DND-41 (cell line): ENCODE measurements around the gene LRPPRC.
"Not testable (repeated sequence)": the region's sequence is repeated elsewhere in the genome, so short reads cannot be mapped to it uniquely, and the experiment has no call there.

Source experiments
- ATAC-seq: fragments of 200-7000 bp; cut with Tn5 transposase; 3 replicates; pipeline ENCODE4 v1.9.1; 2021; ENCODE audit warnings: low read depth; ENCODE audit not compliant: insufficient read depth
- DNase-seq: peaks from one replicate; pipeline ENCODE4 v3.0.0-alpha.2; 2020
- H2AFZ ChIP-seq: 2 replicates; pipeline ENCODE4 v1.6.0; 2012; ENCODE audit warnings: low read depth, low read length
- H3K27ac ChIP-seq: 2 replicates; pipeline ENCODE4 v1.5.1; 2012; ENCODE audit warnings: low read length, inconsistent platforms
- H3K27me3 ChIP-seq: fragments of 200-600 bp; sonication (generic); 2 replicates; pipeline ENCODE4 v1.6.0; 2012; ENCODE audit warnings: low read length, mild to moderate bottlenecking, inconsistent platforms; ENCODE audit not compliant: insufficient read depth, poor library complexity
- H3K36me3 ChIP-seq: 2 replicates; pipeline ENCODE4 v1.5.1; 2012; ENCODE audit warnings: low read length, inconsistent platforms; ENCODE audit not compliant: insufficient read depth
- H3K4me1 ChIP-seq: 2 replicates; pipeline ENCODE4 v1.5.1; 2012; ENCODE audit warnings: mild to moderate bottlenecking, low read length; ENCODE audit not compliant: insufficient read depth
- H3K4me2 ChIP-seq: 2 replicates; pipeline ENCODE4 v1.6.0; 2012; ENCODE audit warnings: mild to moderate bottlenecking, moderate library complexity, low read length, inconsistent platforms; ENCODE audit not compliant: insufficient read depth
- H3K4me3 ChIP-seq, 2 experiments: fragments of 200-600 bp in 1 of 2; shearing (Covaris generic) in 1 of 2; 2 replicates each; pipeline ENCODE4 v1.5.1; 2012 to 2016; ENCODE audit warnings: inconsistent platforms in 2 of 2, low read length in 2 of 2, mild to moderate bottlenecking in 2 of 2, low read depth in 1 of 2, moderate library complexity in 1 of 2
- H3K79me2 ChIP-seq: 2 replicates; pipeline ENCODE4 v1.6.0; 2012; ENCODE audit warnings: low read length, inconsistent platforms; ENCODE audit not compliant: insufficient read depth
- H3K9ac ChIP-seq: 2 replicates; pipeline ENCODE4 v1.6.0; 2012; ENCODE audit warnings: low read depth, mild to moderate bottlenecking, inconsistent platforms, low read length, moderate library complexity
- H3K9me3 ChIP-seq: 2 replicates; pipeline ENCODE4 v1.5.1; 2012; ENCODE audit warnings: low read length, moderate library complexity, mild to moderate bottlenecking, inconsistent platforms; ENCODE audit not compliant: insufficient read depth, severe bottlenecking
- H4K20me1 ChIP-seq: 2 replicates; pipeline ENCODE4 v1.6.0; 2012; ENCODE audit warnings: low read length; ENCODE audit not compliant: insufficient read depth
- EZH2 ChIP-seq: IDR thresholded peaks from 3 replicates; pipeline ENCODE4 v1.6.1; 2012; ENCODE audit warnings: borderline replicate concordance, low read depth, mild to moderate bottlenecking, moderate library complexity, low read length, inconsistent platforms; ENCODE audit not compliant: severe bottlenecking
- TF ChIP-seq, protein P1 (sequence below): IDR thresholded peaks from 2 replicates; pipeline ENCODE4 v1.5.1; 2012; ENCODE audit warnings: borderline replicate concordance, low read length, moderate library complexity, mild to moderate bottlenecking; ENCODE audit not compliant: poor library complexity, severe bottlenecking; ENCODE audit errors: extremely low read depth

Gene LRPPRC

DNA sequence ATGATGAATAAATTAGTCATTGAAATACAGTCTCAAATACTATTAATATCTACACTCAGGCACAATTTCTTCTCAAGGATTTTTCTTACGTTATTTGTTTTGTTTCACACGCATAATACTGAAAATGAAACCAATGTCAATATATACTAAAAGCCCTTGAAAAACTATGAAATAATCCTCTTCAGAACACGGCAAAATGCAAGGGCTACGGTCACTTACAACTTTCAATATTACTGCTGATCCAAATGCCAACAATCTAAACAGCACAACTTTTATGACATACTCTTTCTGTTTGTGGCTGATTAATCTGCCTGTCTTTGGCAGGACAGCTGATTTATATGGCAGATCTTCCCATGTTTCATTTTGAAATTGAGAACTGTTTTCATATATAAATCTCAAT is 68.3 kb downstream of the LRPPRC start:
- DNase-seq (no peak), ATAC-seq (no peak)
- no peak overlapping the region for H3K9ac ChIP-seq
- H3K79me2 ChIP-seq: no peaks in the 10 kb centered on the region
- no peaks in the 10 kb centered on the region for H3K4me1 ChIP-seq
- H3K9me3 ChIP-seq: no peaks in the 10 kb centered on the region
- no peaks in the 10 kb centered on the region for H3K27me3 ChIP-seq
- no peak overlapping the region for H3K4me2 ChIP-seq
- H2AFZ ChIP-seq: no peak overlapping the region
- H3K4me3 ChIP-seq: no peak overlapping the region
- no peak overlapping the region for H3K27ac ChIP-seq
- no peaks in the 10 kb centered on the region for H4K20me1 ChIP-seq
- TF ChIP-seq, protein P1, sequence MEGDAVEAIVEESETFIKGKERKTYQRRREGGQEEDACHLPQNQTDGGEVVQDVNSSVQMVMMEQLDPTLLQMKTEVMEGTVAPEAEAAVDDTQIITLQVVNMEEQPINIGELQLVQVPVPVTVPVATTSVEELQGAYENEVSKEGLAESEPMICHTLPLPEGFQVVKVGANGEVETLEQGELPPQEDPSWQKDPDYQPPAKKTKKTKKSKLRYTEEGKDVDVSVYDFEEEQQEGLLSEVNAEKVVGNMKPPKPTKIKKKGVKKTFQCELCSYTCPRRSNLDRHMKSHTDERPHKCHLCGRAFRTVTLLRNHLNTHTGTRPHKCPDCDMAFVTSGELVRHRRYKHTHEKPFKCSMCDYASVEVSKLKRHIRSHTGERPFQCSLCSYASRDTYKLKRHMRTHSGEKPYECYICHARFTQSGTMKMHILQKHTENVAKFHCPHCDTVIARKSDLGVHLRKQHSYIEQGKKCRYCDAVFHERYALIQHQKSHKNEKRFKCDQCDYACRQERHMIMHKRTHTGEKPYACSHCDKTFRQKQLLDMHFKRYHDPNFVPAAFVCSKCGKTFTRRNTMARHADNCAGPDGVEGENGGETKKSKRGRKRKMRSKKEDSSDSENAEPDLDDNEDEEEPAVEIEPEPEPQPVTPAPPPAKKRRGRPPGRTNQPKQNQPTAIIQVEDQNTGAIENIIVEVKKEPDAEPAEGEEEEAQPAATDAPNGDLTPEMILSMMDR: no peak
- no peak for TF ChIP-seq EZH2
- peaks cover 88% of the 10 kb centered on the region for H3K36me3 ChIP-seq

DNA sequence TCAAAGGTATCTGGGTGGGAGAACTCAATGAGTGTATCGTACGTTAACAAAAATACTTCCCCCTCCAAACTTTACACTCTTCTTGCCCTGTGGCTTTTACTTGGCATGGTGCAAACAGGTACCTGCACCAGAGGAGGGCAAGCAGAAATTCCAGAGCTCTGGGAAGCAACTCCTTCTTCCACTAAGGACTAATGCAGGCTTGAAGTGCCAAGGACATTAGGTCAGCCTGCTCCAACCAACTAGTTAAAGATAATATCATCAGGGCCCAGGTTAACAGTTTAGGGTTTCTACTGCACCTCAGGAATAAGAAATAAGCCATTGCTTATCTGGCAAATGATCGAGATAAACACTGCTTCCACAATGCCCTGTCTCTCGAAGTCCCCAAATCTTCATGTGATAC is 70.4 kb downstream of the LRPPRC start:
- Histone ChIP-seq H3K27ac (no peak overlapping the region), H3K27me3 (no peaks in the 10 kb centered on the region), H3K4me3 (no peak overlapping the region), H2AFZ (no peak overlapping the region), H3K4me2 (no peak overlapping the region), H3K36me3 (peaks cover 91% of the 10 kb centered on the region), H3K4me1 (no peaks in the 10 kb centered on the region), H3K79me2 (no peaks in the 10 kb centered on the region), H4K20me1 (no peaks in the 10 kb centered on the region), H3K9ac (no peak overlapping the region), H3K9me3 (no peaks in the 10 kb centered on the region)
- DNase-seq (no peak), ATAC-seq (no peak)
- TF ChIP-seq, protein P1: no peak
- TF ChIP-seq EZH2: no peak

DNA sequence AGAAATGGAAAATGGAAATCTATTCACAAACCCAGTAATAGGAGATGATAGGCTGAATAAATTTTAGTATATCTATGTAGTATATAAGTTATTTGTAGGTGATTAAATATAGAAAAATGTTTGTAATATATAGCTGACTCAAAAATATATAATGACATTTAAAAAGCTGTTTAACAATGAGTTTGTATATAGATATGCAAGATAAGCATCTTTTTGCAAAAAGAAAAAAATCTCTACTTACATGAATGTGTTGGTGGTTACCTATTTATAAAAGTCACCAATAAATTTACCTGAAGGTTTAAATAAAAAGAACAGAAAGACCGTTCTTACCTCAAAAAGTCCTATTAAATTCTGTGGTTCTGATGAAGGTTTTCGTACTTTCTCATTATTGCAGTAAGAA is 71.3 kb downstream of the LRPPRC start:
- Histone ChIP-seq H3K27me3 (no peaks in the 10 kb centered on the region), H3K4me1 (no peaks in the 10 kb centered on the region), H3K79me2 (no peaks in the 10 kb centered on the region), H3K27ac (no peak overlapping the region), H2AFZ (no peak overlapping the region), H3K36me3 (peaks cover 89% of the 10 kb centered on the region), H3K9ac (no peak overlapping the region), H4K20me1 (no peaks in the 10 kb centered on the region), H3K4me3 (no peak overlapping the region), H3K4me2 (no peak overlapping the region), H3K9me3 (no peaks in the 10 kb centered on the region)
- DNase-seq (no peak), ATAC-seq (no peak)
- TF ChIP-seq, protein P1: no peak
- TF ChIP-seq EZH2: no peak

- H3K36me3 ChIP-seq: peaks cover 85% of the 10 kb centered on the region
- not testable (repeated sequence) for H3K9me3 ChIP-seq, H3K4me2 ChIP-seq, H4K20me1 ChIP-seq, H2AFZ ChIP-seq, H3K4me3 ChIP-seq, H3K79me2 ChIP-seq, H3K9ac ChIP-seq, H3K4me1 ChIP-seq, ATAC-seq, H3K27ac ChIP-seq, DNase-seq, H3K27me3 ChIP-seq
Measured at GRCh38 chr2:43911136-43911790, 84.5 kb downstream of the LRPPRC start.
